GM19099 (cell line): Measurements from ENCODE around the gene HIRA.

ENCODE experiments used
- POLR2A ChIP-seq: IDR thresholded peaks from 3 replicates; pipeline ENCODE4 v1.6.1; 2011; ENCODE audit warnings: low read depth; ENCODE audit not compliant: insufficient read length; ENCODE audit errors: extremely low read depth

The HIRA gene

DNA sequence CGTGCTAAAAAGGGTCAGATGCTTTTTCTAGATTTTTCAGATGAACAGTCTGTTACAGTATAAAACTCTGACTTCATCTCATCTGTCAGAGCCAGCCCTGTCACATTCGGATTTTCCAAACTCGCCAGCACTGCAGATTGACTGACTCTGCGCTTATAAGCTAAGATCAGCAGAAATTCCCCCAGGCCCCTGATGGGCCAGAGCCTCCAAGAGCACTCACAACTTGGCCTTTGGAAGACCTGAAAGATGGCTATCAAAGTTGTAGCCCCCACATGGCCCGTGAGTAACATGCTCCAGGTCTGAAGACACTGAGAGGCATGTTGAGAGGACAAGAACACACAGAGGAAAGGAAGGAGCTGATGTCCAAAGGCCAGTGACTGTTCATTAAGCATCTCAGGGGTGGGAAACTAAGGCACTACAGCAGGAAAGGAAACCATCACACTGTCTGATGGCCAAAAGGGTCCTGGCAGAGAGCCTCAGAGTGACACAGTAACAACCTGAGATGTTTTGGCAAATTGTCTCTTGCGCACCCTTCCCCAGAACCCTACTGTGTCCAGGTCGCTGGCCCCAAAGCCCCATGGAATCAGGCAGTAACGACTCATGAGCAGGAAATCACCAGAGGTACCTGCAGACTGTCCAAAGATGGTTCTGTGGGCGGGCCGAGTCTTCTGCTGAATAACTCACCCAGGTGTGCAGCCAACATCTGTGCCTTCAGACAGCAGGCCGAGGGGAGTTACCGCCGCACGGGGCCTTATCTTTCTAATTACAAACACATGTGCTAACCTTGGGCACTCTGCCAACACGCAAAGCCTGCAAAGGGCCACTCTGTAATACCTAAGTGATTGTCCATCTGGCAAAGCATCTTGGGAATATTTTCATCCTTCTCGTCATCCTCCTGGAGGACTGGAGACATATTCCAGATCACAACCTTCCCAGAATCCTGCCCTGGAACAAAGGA is 23.6 kb downstream of the HIRA start:
- TF ChIP-seq POLR2A: no peak

DNA sequence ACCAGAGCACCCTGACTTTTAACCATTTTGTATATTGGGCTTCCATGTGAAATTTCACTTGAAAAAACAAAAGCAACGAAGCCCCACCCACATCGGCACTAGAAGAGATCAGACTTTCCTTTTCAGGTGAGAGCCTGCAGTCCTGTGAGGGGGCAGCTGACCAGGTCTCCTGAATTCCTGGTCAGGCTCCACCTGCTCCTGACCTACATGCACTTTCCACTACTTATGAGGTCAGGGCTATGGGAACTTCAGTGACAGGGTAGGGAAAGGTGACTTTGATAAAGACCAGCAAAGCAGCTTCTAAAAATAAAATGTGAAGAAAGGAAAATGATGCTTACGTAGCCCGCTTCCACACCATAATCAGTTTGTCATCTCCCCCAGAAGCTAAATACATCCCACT is 24.7 kb downstream of the HIRA start:
- TF ChIP-seq POLR2A: no peak

DNA sequence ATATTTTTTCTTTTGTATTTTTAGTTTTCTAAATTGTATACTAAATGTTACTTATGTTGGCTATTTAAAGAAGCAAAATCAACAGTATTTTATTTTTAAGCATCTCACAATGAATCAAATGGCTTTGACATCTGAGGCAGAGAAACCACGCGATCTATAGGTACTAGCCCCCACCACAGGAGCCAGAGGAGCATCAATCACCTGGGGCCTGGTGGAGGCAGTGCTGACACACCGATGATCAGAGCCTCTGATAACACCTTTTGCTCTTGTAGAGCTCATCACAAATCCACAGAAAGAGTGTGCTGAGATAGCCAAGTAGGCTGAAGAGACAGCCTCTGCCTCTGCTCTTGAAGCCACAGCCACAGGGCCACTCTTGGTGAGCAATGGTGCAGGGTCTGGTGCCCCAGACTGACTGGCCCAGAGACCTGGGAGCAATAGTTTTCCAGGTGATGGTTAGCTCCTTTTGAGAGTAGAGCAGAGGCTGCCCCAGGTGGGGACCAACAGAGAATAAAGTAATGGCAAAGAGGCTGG is 25.2 kb downstream of the HIRA start:
- TF ChIP-seq POLR2A: no peak

DNA sequence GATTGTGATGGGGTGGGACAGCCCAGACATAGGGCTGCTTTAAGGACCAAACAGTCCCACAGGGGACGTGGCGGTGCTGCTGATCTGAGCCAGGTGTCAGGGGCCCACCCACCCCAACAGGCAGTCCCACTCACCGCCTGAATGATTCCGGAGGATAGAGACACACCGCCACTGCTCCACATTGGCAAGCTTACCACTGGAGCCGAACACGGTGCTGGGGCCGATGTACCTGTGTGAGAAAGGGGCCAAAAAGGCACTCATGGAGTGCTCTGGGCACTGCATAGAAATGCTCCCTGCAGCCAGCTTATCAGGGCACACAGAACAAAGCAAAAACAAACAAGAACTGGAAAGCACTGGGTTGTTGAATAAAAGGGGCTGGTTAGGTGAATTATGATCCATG is 25.9 kb downstream of the HIRA start:
- TF ChIP-seq POLR2A: no peak

DNA sequence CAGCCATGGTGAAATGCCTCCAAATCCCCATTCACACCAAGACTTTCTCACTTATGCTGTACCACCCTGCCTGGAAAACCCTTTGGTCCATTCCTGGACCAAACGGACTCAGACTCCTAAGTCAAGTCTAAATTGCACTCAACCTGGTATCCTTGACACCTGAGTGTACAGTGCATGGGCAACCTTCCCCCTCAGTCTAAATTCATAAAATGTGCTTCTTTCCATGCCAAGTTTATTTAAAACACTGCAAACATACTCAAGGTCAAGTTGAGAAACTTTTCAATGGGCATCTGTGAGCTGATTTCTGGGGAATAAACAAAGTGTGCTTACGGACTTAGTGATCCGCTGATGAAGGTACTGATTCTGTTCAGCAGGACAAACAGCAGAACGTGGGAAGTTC is 26.4 kb downstream of the HIRA start:
- TF ChIP-seq POLR2A: no peak

DNA sequence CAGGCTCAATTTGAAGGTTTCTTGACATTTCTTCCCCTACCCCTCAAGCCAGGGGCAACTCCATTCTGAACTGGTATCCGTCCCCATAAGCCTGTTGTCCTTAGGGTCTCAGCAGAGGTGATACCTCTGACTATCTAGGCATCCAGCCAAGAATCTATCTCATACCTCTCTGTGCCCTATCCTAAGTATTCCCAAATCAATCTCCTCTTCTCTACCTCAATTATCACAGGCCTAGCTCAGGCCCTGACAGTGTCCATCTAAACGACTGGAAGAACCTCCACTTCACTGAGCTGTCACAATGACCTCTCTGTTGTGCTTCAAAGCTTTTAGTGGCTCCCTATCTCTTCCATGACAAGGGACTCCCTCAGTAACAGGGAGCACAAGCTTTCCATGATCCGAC is 26.9 kb downstream of the HIRA start:
- TF ChIP-seq POLR2A: no peak

DNA sequence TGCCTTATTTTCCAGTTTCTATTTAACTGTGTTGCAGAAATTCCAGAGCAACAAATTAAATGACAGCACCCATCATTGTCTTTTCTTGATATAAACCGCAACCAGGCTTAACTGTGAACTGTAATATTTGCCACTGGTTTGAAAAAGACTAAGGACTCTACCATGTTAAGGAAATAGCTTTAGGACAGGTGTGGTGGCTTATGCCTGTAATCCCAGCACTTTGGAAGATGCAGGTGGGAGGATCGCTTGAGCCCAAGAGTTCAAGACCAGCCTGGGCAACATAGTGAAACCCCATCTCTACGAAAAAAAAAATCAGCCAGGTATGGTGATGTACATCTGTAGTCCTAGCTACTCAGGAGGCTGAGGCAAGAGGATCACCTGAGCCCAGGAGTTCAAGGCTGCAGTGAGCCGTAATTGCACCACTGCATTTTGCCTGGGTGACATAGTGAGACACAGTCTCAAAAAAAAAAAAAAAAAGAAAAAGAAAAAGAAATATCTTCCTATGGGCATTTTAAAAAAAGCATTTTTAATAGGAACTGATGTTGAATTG is 28.8 kb downstream of the HIRA start:
- no peak for TF ChIP-seq POLR2A

DNA sequence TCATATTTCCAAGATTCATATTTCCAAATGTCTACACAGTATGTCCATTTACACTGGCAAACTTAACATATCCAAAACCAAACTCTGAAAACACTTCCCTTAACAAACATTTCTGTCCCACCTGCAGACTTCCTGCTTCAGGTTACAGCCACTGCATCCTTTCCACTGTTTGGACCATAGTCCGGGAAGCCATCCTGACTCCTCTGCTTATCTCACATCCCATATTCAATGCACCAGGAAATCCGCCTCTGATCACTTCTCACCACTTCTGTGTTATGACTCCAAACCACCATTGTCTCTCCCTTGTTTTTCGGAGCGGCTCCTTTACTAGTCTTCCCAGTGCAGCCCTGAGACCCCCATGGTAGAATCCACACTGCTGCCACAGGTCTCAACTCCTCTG is 30.1 kb downstream of the HIRA start:
- no peak for TF ChIP-seq POLR2A

DNA sequence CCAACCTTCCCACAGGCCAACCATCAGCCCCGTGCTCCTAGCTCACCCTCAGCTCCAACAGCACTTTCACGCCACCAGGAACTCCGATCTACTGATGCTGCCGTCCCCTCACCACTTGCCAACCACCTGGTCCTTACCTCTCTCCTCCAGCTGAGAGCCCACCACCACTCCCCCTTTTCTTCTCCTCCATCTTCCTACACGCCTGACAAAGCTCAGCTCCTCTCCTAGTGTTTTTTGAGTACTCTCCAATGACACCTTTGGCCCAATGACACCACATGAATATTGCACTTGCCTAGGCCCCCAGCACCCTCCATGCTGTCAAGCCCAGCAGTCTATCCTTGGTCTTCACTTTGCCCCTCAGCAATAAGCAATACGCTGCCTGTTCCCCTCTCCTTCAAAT is 30.7 kb downstream of the HIRA start:
- no peak for TF ChIP-seq POLR2A

DNA sequence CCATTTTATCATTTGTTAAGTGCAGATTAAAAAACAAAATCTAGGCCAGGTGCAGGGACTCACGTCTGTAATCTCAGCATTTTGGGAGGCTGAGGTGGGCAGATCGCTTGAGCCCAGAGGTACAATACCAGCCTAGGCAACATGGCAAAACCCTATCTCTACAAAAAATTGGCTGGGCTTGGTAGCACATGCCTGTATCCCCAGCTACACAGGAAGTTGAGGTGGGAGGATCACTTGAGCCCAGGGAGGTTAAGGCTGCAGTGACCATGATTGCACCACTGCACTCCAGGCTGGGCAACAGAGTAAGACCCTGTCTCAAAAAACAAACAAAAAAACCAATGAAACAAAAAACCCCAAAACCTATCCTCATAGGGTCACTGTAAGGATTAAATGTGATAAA is 32.9 kb downstream of the HIRA start:
- TF ChIP-seq POLR2A: no peak

DNA sequence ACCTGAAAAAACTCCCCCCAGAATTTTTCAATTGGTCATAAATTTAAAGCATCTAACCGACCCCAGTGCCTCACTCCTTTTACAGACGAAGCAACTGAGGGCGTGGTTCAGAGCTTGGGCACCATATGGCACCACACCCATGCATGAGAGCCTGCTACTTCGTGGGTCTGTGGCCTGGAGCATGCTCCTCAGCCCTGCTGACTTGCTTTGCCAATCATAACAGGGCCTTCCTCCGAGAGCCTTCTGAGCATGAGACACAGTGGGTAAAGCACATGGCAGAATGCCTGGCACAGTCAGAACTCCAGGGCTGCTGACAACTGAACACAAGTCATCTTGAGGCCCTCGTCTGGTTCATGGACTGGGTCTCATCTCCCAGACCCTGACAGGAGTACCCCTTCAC is 33.3 kb downstream of the HIRA start:
- no peak for TF ChIP-seq POLR2A

DNA sequence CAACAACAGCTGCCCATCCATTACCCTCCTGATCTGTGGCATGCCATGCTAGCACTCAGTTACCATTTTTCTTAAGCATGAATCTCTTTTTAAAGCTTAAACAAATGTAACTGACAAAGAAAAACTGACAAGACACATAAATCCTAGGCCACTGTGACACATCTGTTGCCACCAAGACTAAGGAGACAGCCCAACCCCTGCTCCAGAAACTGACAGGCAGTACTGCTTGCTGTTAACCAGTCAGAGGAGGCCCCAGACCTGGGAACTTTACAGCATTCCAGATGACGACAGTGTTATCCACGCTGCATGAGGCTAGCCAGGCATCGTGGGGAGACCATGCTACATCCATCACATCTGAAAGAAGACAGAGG is 33.8 kb downstream of the HIRA start:
- TF ChIP-seq POLR2A: no peak

DNA sequence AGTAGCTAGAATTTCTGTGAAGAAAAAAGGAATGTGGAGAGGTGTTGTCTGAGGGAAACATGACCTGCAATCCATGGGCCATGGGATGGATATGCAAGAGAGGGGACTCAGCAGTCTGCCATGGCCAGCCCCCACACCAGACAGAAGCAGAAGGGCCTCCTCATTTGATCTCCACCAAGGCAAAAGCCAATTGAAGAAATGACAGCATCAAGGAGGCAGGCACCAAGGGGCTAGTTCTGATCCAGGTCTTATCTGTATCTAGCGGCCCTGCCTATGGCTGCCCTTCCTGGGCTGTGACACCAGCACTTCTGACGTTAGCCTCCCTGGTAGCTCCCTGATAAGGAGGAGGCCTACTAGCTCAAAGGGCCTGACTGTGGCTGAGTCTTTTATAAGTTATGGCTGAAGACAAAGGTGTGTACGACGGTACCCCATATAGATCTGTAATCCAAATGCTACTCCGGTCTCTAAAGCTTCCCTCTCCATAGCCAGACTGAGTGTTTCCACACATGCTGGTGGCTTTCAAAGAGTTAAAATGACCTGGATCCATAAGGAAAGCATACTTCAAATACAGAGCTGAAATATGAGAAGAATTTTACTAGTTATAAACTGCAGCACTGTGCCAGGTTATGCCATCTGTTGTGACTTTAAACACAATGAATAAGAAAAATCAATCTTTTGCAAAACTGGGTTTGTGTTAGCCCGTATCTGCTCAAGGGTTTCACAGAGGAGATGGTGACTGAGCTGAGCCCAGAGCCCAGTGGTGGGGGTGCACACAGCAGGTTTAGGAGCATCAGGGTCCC is 34.4 kb downstream of the HIRA start:
- no peak for TF ChIP-seq POLR2A

DNA sequence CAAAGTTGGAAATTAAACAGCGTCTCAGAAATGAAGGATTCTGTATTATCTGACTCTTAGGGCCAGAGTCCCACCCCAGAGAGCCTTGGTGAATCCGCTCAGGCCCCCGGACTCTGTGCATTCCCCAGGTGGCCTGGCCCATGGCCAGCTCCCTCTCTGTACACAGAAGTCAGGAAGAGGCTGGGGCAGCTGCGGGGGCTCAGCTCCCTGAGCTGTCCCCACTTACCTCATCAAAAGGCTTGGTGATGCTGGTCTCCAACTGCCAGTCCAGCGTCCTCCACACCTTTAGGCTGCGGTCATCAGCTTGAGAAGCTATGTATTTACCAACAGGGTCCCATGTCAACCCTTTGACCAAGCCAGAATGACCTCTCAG is 35.0 kb downstream of the HIRA start:
- TF ChIP-seq POLR2A: no peak

DNA sequence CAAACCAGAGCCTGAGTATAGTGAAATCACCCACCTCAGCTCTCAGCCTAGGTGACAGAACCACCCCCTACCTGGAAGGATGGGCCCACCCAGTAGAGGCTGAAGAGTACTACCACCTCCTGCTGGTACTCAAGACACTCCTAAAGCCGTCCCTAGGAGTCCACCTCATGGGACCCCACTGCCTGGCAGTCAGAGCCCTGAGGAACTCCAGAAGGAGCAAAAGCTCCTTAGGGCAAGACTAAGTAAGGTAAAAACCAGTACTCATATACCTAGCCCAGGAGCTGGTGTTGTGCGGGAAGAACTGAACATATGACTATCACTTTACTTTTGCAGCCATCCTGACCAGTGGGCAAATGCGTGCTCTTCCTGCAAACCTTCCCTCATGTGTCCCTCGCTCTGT is 36.3 kb downstream of the HIRA start:
- TF ChIP-seq POLR2A: no peak
